Mesothelial cell of epicardium (in vitro differentiated cells): ENCODE results near the gene UNCX. TPM values are rescaled to one million over a fixed set of nuclear protein-coding genes. Genes with fewer than 3 reads are reported as not detected.

Source experiments
- DNase-seq, 2 experiments: peaks; one replicate each; pipeline ENCODE4 v3.0.0; 2021; ENCODE audit warnings: low spot score in 2 of 2; ENCODE audit not compliant: unreplicated experiment in 2 of 2
- H3K27ac Mint-ChIP-seq: 2 replicates; pipeline ENCODE4 v1.8.0; 2021; ENCODE audit warnings: mixed read lengths
- H3K27me3 Mint-ChIP-seq: 2 replicates; pipeline ENCODE4 v1.8.0; 2021; ENCODE audit warnings: low read depth, mixed read lengths
- H3K36me3 Mint-ChIP-seq: 2 replicates; pipeline ENCODE4 v1.8.0; 2021; ENCODE audit warnings: mixed read lengths
- H3K4me1 Mint-ChIP-seq: 2 replicates; pipeline ENCODE4 v1.8.0; 2021; ENCODE audit warnings: mixed read lengths
- H3K4me3 Mint-ChIP-seq: 2 replicates; pipeline ENCODE4 v1.8.0; 2021; ENCODE audit warnings: mild to moderate bottlenecking, moderate library complexity, mixed read lengths
- H3K9me3 Mint-ChIP-seq: 2 replicates; pipeline ENCODE4 v1.8.0; 2021; ENCODE audit warnings: mixed read lengths
- CTCF ChIP-seq: fragments of 200-600 bp; sonication (generic); IDR thresholded peaks from one replicate; pipeline ENCODE4 v1.5.0; 2021; ENCODE audit warnings: antibody characterized with exemption; ENCODE audit not compliant: unreplicated experiment
- total RNA-seq: library from RNA; stranded (reverse); gene quantifications from 3 replicates; pipeline ENCODE4 v1.2.1, GENCODE V29; 2021

The UNCX gene
- total RNA-seq, 1 donor from 2014 or later: not detected

GRCh38 chr7:1262441-1262840 lies 29.8 kb downstream of the UNCX start:
- Mint-ChIP-seq H3K27me3 (peaks cover 67% of the 10 kb centered on the region), H3K27ac (no peak overlapping the region), H3K9me3 (no peaks in the 10 kb centered on the region), H3K4me1 (no peaks in the 10 kb centered on the region), H3K4me3 (no peak overlapping the region), H3K36me3 (no peaks in the 10 kb centered on the region)
- no peak for DNase-seq
- TF ChIP-seq CTCF: no peak

GRCh38 chr7:1263391-1263951 lies 30.8 kb downstream of the UNCX start:
- Mint-ChIP-seq H3K27ac (no peak overlapping the region), H3K4me1 (no peaks in the 10 kb centered on the region), H3K9me3 (no peaks in the 10 kb centered on the region), H3K4me3 (no peak overlapping the region), H3K27me3 (peaks cover 64% of the 10 kb centered on the region), H3K36me3 (no peaks in the 10 kb centered on the region)
- peak in 1 of 2 experiments; percentile 16 for DNase-seq
- TF ChIP-seq CTCF: no peak

- H3K9me3 Mint-ChIP-seq: no peaks in the 10 kb centered on the region
- peaks cover 70% of the 10 kb centered on the region for H3K27me3 Mint-ChIP-seq
- no peak overlapping the region for H3K27ac Mint-ChIP-seq
- no peak overlapping the region for H3K4me3 Mint-ChIP-seq
- peaks cover 8% of the 10 kb centered on the region for H3K4me1 Mint-ChIP-seq
- DNase-seq: peak in 1 of 2 experiments; percentile 15
- no peaks in the 10 kb centered on the region for H3K36me3 Mint-ChIP-seq
- no peak for TF ChIP-seq CTCF
Measured at GRCh38 chr7:1264345-1265280, 31.9 kb downstream of the UNCX start.

DNA sequence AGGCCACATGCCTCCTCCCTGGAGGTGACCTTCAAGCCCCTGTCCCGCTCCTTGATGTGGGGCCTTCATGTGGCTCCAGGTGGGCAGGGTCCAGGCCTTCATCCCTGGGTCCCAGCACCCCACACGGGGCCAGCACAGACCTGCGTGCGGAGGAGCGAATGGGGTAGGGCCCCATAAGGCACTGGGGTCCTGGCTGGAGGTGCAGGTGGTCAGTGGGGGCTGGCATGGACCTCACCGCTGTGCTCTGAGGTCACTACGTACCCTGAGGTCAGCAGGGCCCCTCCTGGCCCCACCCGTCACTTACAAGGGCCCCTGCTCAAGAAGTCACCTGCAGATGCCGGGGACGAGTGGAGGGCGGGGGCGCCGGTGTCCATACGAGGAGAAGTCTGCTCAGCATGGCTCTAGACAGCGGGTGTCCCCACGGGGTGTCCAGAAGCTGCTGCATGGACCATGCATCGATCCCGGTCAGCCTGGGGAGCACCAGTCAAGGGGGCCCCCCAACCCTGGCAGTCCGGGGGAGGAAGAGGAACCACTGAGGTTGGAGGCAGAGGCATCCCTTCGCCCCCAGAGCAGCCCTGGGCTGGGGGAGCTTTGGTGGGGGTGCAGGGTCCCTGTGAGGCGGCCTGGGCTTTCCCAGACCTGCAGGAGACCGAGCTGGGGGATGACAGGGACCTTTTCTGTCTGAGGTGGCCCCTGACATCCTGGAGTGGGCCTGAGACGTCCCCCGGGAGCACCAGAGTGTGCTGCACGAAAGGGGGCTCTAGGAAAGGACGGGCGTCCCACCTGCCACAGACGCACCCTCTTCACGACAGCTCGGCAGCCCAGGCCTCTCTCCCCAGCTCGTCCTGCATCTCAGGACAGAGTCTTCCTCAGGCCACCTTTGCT lies 34.6 kb downstream of the UNCX start:
- DNase-seq: peak in 1 of 2 experiments; percentile 14
- Mint-ChIP-seq H3K4me1 (peaks cover 8% of the 10 kb centered on the region), H3K27me3 (peaks cover 71% of the 10 kb centered on the region), H3K27ac (no peak overlapping the region), H3K4me3 (no peak overlapping the region), H3K9me3 (no peaks in the 10 kb centered on the region), H3K36me3 (no peaks in the 10 kb centered on the region)
- no peak for TF ChIP-seq CTCF

DNA sequence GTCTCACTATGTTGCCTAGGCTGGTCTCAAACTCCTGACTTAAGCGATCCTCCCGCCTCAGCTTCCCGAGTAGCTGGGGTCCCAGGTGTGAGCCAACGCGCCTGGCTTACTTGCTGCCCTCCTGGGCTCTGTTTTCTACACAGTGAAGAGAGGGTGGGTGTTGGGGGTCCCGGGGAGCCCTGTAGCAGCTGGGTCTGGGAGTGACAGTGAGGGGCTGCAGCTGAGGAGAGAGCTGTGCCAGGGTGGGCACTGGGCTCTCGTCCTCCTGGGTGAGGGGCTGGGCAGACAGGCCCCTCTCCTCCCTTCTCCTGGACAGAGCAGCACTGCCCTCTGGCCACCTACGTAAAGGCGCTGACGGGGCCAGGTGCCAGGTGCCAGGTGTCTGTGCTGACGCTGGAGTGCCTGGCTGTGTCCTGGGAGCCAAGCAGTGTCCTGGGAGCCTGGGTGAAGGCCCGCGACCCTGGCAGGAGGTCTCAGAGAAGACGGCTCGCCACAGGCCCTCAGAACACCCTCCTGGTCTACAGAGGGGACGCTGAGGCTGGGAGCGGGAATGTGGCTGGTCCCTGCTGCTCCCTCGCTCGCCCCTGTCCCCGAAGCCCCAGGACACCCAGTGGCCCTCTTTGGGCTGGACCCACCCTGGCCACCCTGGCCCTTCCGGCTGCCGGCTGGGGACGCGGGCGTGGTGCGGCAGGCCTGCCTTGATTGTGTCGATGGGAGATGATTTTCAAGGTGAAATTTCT lies 35.6 kb downstream of the UNCX start:
- H3K4me3 Mint-ChIP-seq: no peak overlapping the region
- no peak overlapping the region for H3K27ac Mint-ChIP-seq
- no peak for TF ChIP-seq CTCF
- DNase-seq: no peak
- peaks cover 63% of the 10 kb centered on the region for H3K27me3 Mint-ChIP-seq
- H3K9me3 Mint-ChIP-seq: no peaks in the 10 kb centered on the region
- no peaks in the 10 kb centered on the region for H3K36me3 Mint-ChIP-seq
- H3K4me1 Mint-ChIP-seq: peaks cover 8% of the 10 kb centered on the region
